Inflammatory macrophage treated with lipopolysaccharide for 1 hour (primary cell): ENCODE results near the gene TMEM126B.
A peak's percentile ranks its signal among the peaks of the same experiment; 100 is the strongest.
"Not testable (repeated sequence)": the region's sequence is repeated elsewhere in the genome, so short reads cannot be mapped to it uniquely, and the experiment has no call there.

ENCODE experiments used
- DNase-seq, 2 donors: peaks; one replicate each; pipeline ENCODE4 v3.0.0-alpha.2; 2020 to 2022

Gene TMEM126B

DNA sequence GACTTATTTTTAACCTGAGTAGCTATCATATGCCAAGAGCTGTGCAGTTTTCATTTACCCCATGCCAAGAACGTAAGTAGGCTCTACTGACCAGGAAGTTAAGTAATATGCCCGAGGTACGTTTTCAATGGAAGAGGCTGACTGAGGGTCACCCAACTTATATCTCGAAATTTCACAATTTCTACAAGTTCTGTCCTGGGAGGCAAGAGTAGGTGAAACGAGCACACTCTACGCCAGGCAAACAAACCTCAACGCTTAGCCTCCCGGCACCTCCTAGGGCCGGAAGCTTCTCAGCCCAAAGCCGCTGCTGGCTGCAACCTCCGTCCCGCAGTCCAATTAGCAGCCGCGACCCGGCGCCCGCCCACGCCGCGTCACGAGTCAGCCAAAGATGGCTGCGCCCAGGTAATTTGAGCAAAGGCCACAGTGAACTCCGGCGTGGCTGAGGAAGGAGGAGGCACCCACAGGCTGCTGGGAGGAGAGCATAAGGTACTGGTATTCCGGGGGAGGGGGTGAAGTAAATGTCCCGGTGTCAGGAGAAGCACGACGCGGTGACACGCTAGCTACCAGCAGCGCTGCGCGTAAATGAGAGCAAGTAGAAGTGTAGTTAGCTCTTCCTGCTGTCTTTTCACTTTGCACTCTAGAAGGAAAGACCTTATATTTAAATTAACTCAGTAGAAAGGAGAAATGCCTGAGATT lies 19.4 kb downstream of the TMEM126B start, which contains the start of gene TMEM126A:
Gene TMEM126A, plus strand, starts transcription at position 364 of the 696 bp plus-strand sequence. CDS start 2,289 bp downstream, outside the sequence.
- peak; percentile 79 to 88 for DNase-seq

DNA sequence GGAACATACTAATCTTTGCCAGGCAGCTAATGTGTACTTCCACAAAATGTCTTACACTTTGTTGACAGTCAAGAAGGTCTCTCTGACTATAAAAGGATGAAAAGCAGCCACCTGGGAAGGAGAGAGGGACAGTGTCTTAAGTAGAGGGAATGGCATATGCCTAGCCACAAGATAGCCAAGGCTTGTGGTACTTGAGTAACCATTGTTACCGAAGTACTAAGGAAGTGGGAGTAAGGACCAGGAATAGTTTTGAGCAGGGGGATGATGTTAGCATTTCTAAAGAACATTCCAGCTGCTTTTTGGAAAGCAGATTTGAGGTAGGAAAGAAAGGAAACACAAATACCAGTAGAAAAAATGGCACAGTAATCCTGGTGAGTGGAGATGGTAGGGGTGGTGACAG lies 22.7 kb downstream of the TMEM126B start:
- no peak for DNase-seq

GRCh38 chr11:85652786-85653447 lies 24.5 kb downstream of the TMEM126B start:
- DNase-seq, result peak; percentile 34 to 55

GRCh38 chr11:85654343-85654742 lies 25.9 kb downstream of the TMEM126B start:
- DNase-seq, result not testable (repeated sequence)

GRCh38 chr11:85656777-85657176 lies 28.4 kb downstream of the TMEM126B start:
- DNase-seq, result no peak

DNA sequence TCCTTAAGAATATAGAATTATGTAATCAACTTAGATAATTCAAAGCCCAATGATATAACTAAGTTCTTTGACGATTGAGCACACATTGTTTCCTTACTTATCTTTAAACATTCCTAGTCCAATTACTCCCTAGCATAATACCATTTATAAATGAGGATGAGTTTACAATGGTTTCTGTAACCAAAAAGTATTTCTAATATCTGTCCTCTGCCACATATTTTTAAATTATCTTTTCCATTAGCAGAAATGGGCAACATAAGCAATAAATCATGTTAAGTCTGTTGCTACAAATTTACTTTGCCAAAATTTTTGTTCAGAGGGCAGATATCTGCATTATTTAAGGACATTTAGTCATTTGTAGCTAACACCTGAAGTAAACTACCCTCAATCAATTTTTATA lies 29.8 kb downstream of the TMEM126B start:
- no peak for DNase-seq

GRCh38 chr11:85661972-85662664 lies 33.7 kb downstream of the TMEM126B start:
- no peak for DNase-seq

- DNase-seq, result no peak
These were observed 34.8 kb downstream of the TMEM126B start for GRCh38 chr11:85663080-85663752.

DNA sequence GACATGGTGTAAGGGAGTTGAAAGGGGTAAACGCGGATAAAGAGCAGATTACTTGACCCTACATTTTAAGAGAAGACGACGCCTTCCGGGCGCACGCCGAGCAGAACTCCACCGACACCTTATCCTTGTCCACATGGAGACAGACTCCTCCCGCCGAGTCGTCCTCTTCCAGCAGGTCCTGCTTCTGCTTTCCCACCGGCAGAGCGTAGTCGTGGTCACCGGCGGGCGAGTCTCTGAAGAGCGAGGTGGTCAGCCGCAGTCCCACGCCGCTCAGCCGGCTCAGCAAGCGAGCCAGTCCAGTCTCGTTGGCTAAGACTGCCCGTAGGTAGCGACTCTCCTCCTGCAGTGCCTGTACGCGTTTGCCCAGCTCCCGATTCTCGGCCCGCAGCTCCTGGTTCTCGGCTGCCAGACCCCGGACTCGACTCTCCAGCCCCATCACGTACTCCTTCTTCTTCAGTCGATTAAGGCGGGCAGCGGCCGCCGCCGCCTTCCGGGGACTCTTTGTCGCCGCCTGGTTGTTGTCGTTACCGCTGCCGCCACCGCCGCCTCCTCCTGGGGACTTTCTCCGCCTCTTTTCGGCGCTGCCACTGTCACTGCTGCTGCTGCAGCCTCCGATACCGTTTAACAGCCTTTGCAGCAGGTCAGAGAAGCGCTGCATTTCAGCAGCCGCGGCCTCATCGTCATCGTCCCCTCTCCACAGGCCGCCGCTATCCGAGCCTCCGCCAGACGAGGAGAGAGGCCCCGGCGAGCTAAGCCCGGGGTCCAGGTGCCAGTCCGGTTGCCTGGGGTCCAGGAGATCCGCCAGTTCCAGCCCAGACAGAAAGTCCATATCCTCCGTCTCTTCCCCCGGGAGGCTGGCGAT lies 35.6 kb downstream of the TMEM126B start:
- DNase-seq, result peak; percentile 68 to 83

DNA sequence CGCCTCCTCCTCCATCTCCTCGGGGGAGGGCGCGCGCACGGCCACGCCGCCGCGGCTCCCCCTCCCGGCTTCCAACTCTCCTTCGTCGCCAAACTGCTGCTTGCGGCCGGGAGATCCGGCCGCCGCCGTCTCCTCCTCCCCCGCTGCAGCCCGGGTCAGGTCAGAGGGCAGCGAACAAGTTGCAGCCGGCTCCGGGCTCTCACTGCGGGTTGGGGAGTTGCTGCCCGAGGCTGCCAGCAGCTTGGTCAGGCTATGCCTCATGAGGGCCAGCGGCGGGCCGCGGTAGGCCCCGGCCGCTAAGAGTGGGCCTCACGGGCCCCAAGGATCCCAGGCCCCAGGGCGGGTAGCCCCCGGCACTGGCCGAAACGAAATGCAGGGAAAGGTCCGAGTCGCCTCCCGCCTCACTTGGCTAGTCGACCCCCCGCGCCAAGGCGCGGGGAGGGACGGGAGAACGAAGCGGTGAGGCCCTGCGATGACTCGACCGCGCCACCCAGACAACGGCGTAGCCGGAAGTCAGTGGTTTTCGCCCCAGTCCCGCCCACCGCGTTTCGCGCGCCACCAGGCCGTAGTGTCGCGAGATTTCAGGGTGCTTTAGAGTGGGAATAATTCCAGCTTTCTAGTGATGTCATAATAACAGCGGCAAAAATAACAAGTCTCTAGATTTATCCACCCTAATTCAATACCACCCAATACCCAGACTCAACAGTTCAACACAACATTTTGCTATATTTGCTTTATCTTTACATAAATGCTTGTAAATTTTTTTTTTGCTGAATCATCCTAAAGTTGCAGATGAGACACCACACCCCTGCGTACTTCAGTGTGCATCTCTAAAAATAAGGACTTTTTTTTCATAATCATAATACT lies 36.5 kb downstream of the TMEM126B start, which contains the start of gene CREBZF:
Gene CREBZF, minus strand, starts transcription at position 515 of the 867 bp plus-strand sequence. Its CDS starts 254 bp downstream, at position 261.
- DNase-seq, result peak; percentile 95 to 98

GRCh38 chr11:85665733-85666132 lies 37.3 kb downstream of the TMEM126B start:
- no peak for DNase-seq

- DNase-seq, result no peak
These were observed 38.3 kb downstream of the TMEM126B start for GRCh38 chr11:85666687-85667086.

DNA sequence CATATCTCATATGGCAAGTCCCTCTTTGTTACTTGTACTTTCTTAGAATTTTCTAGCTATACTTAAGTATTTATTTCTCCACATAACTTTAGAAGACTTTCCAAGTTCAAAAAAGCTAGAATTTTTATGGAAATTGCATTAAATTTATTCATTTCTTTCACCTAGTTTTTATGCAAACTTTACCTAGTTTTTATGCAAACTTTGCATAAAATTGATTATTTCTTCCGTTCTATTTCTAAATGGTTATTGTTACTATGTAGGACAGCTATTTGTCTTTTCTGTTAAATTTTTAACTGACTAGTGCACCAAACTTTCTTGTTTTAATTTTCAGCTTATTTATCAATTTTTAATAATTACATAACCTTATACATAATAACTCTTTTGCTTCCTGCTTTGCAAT lies 39.8 kb downstream of the TMEM126B start:
- no peak for DNase-seq

- DNase-seq, result not testable (repeated sequence)
These were observed 42.7 kb downstream of the TMEM126B start for GRCh38 chr11:85670949-85671663.

- DNase-seq, result no peak
These were observed 43.9 kb downstream of the TMEM126B start for GRCh38 chr11:85672105-85672902.

- DNase-seq, result no peak
These were observed 45.0 kb downstream of the TMEM126B start for GRCh38 chr11:85673393-85673792.

- no peak for DNase-seq
These were observed 51.2 kb downstream of the TMEM126B start for GRCh38 chr11:85679576-85679975.

DNA sequence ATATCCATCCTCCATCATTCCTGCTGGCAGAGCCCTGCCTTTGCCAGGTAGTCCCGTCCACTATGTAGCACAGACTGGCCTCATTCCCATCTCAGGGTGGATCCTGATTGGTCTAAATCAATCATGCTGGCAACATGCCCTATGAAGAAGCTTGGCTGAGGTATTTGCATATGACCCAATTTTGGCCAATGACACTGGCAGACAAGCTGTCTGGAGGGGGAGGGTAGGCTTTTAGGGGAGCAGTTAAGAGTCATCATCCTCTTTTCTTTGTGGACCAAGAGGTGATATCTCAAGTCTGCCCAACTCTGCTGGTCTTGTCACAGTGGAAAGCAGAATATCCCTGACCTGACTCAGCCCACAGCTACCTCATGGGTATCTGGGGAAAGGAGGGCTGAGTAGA lies 52.5 kb downstream of the TMEM126B start:
- no peak for DNase-seq
